GM13977 (cell line): ENCODE results near the gene KRTAP4-7.
"Not testable (repeated sequence)": the region's sequence is repeated elsewhere in the genome, so short reads cannot be mapped to it uniquely, and the experiment has no call there.

ENCODE experiments used
- DNase-seq: peaks from one replicate; pipeline ENCODE4 v3.0.0; 2012; ENCODE audit warnings: low spot score
- in situ Hi-C: fragments of 300-500 bp; cut with MboI; formaldehyde crosslinking; loops from one replicate; pipeline ENCODE4 v1.12.0; 2022; ENCODE audit warnings: low sequenced_read_pairs, low pct_unique_long_range_greater_than_20kb, mixed read lengths, inconsistent platforms; ENCODE audit not compliant: unreplicated experiment
- TF ChIP-seq, protein P1 (sequence below): IDR thresholded peaks from 2 replicates; pipeline ENCODE4 v1.5.1; 2012; ENCODE audit warnings: mild to moderate bottlenecking, control low read depth; ENCODE audit not compliant: insufficient read depth; ENCODE audit errors: extremely low read depth, missing control alignments

KRTAP4-7 gene

DNA sequence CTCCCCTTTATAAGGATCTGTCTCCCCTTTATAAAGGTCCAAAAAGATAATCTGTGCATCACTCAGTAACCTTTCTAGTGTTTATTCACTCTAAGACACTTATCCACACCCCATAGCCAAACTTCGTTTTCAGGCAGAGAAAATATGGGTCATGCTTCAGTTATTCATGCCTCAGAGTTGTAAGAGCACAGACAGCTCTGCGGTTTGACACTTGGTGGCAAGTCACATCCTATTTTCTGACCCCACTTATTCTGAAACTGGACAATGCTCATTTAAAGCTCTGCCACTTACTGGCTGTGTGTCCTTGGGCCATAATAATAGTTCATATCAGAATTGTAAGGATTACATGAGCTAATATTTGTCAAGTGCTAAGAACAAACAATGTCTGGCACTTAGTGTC is 34.8 kb upstream of the KRTAP4-7 start:
- in situ Hi-C loops = no loop called here
- no peak for DNase-seq
- TF ChIP-seq, protein P1, sequence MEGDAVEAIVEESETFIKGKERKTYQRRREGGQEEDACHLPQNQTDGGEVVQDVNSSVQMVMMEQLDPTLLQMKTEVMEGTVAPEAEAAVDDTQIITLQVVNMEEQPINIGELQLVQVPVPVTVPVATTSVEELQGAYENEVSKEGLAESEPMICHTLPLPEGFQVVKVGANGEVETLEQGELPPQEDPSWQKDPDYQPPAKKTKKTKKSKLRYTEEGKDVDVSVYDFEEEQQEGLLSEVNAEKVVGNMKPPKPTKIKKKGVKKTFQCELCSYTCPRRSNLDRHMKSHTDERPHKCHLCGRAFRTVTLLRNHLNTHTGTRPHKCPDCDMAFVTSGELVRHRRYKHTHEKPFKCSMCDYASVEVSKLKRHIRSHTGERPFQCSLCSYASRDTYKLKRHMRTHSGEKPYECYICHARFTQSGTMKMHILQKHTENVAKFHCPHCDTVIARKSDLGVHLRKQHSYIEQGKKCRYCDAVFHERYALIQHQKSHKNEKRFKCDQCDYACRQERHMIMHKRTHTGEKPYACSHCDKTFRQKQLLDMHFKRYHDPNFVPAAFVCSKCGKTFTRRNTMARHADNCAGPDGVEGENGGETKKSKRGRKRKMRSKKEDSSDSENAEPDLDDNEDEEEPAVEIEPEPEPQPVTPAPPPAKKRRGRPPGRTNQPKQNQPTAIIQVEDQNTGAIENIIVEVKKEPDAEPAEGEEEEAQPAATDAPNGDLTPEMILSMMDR = no peak

DNA sequence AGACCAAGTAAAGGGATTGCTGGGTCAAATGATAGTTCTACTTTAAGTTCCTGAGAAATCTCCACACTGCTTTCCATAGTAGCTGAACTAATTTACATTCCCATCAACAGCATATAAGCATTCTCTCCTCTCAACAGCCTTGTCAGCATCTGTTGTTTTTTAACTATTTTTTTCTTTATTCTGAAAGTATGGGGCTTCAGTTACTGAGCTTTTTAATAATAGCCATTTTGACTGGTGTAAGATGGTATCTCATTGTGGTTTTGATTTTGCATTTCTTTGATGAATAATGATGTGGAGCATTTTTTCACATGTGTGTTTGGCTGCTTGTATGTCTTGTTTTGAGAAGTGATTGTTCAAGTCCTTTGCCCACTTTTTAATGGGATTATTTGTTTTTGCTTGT is 31.4 kb upstream of the KRTAP4-7 start:
- TF ChIP-seq, protein P1 = no peak
- in situ Hi-C loops = no loop called here

DNA sequence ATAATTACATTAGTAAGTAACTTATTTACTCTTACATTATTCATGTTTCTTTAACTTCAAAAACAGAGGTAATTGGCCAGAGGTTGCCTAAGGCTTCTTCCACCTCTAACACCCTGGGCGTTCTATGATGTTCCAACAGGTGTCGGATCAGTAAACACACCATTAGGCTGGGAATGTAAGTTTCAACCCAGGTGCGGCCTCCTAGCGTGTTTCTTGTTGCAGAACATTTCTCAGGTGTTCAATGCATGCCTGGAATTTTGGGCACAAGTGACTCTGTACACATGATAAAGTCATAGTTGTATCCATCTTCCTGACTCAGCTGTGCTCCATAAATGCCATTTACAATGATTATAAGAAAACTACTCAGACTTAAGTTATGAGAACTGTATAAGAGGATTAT is 29.9 kb upstream of the KRTAP4-7 start:
- TF ChIP-seq, protein P1 = no peak
- in situ Hi-C loops = no loop called here
- no peak for DNase-seq

More for the DNA sequence above, 31.4 kb upstream of the KRTAP4-7 start:
- no peak for DNase-seq

DNA sequence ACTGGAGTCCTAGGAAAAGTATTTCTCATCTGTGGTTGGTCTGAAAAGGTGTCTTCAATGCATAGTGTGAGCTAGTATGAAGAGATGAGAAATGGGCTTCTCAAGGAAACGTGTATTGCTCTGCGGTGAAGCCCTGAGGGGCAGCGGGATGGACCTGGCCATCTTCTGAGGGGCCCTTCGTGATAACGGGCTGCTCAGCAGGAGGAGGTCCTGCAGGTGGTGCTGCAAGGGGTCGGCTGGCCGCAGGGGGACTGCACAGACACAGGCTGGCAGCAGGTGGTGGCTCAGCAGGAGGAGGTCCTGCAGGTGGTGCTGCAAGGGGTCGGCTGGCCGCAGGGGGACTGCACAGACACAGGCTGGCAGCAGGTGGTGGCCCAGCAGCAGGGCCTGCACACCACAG is 29.4 kb upstream of the KRTAP4-7 start:
- DNase-seq, in situ Hi-C loops: not testable (repeated sequence)

GRCh38 chr17:41055130-41055529 is 28.8 kb upstream of the KRTAP4-7 start, which contains the start of gene KRTAP2-2:
Gene KRTAP2-2, minus strand, starts transcription at chr17:41055230. Its CDS starts 19 bp downstream, at chr17:41055211.
- in situ Hi-C loops, DNase-seq: not testable (repeated sequence)

GRCh38 chr17:41057547-41057946 is 26.4 kb upstream of the KRTAP4-7 start:
- no peak for DNase-seq
- in situ Hi-C loops = no loop called here
- TF ChIP-seq, protein P1 = no peak

DNA sequence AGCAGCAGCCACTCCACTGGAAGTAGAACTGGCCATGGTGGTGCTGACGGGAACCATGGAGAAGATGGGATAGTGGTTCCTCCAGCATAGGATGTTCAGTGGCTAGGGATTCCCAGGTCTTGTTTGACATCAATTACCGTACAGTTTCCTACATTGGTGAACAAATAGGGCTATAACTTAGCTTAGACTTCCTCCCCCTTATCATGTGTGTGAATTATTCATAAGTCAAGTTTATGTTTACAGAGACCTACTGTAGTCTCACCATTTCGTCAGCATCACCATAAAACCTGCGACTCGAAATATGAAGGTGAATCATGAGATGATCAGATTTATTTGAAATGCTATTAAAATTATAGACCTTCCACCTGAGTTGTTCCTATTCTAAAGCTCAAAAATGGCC is 25.2 kb upstream of the KRTAP4-7 start:
- DNase-seq = no peak
- in situ Hi-C loops = no loop called here
- TF ChIP-seq, protein P1 = no peak

GRCh38 chr17:41059276-41060051 is 24.5 kb upstream of the KRTAP4-7 start:
- in situ Hi-C loops, DNase-seq: not testable (repeated sequence)
